Spleen (tissue), 7 donors: ENCODE measurements around the gene NR2C2AP.

Experiments used
- POLR2AphosphoS5 ChIP-seq, 3 donors: sonication (generic); formaldehyde crosslinking; IDR thresholded peaks; one replicate each; pipeline ENCODE4 v1.5.1; 2017; ENCODE audit warnings: antibody characterized with exemption in 3 of 3
- TF ChIP-seq, protein P1 (sequence below), 11 experiments: fragments of 200-600 bp in 7 of 11; fragments of 450-650 bp in 4 of 11; sonication (generic) in 4 of 11; IDR thresholded peaks in 8 of 11; conservative IDR thresholded peaks in 3 of 11; 1 replicate in 7 of 11; 2 replicates in 4 of 11; pipeline versions ENCODE4 v1.4.0 to v1.8.0; 2016 to 2021; ENCODE audit warnings: antibody characterized with exemption in 11 of 11, inconsistent platforms in 4 of 11, mild to moderate bottlenecking in 1 of 11
- donor health status: DM: no; HTN: no; CAD: no; lungs with moderate emphysema.
- donor health status: DM: no; HTN: no; CAD: no.
- donor health status: DM: no; HTN: no; CAD: no.

DNA sequence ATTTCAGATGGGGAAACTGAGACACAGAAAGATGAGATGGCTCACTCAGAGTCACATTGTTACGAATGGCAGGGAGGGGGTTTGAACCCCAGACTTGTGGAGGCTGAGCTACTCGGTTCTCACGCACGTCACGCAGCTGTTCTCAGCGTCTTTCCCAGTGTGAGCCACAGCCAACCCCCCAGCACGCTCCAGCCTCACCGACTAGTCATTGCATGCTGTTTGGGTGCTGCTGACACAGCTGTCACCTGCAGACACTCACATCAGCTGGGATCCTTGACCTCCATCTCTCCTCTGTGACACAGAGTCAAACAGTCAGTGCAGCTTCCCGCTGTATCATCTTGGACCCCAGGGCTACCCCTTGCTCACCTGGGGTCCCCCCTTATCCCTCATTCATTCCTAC, 6.2 kb upstream of the NR2C2AP start:
- TF ChIP-seq, protein P1, sequence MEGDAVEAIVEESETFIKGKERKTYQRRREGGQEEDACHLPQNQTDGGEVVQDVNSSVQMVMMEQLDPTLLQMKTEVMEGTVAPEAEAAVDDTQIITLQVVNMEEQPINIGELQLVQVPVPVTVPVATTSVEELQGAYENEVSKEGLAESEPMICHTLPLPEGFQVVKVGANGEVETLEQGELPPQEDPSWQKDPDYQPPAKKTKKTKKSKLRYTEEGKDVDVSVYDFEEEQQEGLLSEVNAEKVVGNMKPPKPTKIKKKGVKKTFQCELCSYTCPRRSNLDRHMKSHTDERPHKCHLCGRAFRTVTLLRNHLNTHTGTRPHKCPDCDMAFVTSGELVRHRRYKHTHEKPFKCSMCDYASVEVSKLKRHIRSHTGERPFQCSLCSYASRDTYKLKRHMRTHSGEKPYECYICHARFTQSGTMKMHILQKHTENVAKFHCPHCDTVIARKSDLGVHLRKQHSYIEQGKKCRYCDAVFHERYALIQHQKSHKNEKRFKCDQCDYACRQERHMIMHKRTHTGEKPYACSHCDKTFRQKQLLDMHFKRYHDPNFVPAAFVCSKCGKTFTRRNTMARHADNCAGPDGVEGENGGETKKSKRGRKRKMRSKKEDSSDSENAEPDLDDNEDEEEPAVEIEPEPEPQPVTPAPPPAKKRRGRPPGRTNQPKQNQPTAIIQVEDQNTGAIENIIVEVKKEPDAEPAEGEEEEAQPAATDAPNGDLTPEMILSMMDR (IDR thresholded peaks at IDR 0.05 in 8 of 11, conservative IDR thresholded peaks at IDR 0.05 in 3 of 11) = no peak
- TF ChIP-seq POLR2AphosphoS5 (IDR thresholded peaks at IDR 0.05) = no peak
